HepG2 (cell line): ENCODE results near the gene DOC2A. TPM values are rescaled to one million over a fixed set of nuclear protein-coding genes. Genes with fewer than 3 reads are reported as not detected.

ENCODE experiments used
- ATAC-seq: fragments of 200-7000 bp; cut with Tn5 transposase; 3 replicates; pipeline ENCODE4 v1.9.1; 2020; ENCODE audit warnings: mild to moderate bottlenecking, moderate library complexity
- BruUV-seq: library from RNA; stranded (reverse); fragments of 400-500 nt; replicated peaks from 2 replicates; lab custom pipeline; 2021; lab: Mats Ljungman, UMichigan
- CTCF ChIA-PET: fragments of 300-600 bp; formaldehyde crosslinking; extraction: SDS; loops from one replicate; lab custom pipeline; 2021; ENCODE audit warnings: low total read pairs, inconsistent platforms, low intra/inter-chr PET ratio; lab: Yijun Ruan, JAX
- POLR2A ChIA-PET: fragments of 350-600 bp; sonication (Branson Sonifier 250); formaldehyde crosslinking; loops from one replicate; lab custom pipeline; 2020; ENCODE audit warnings: antibody characterized with exemption, inconsistent platforms; lab: Yijun Ruan, JAX
- DNase-seq: peaks from one replicate; pipeline ENCODE4 v3.0.0-alpha.2; 2015; ENCODE audit warnings: low spot score
- FAIRE-seq: peaks from 3 replicates; lab custom pipeline; 2011; peaks lifted over from hg19 to GRCh38; lab: Jason Lieb, UNC
- H2AFZ ChIP-seq: one replicate; pipeline ENCODE4 v1.6.1; 2011; ENCODE audit warnings: low read length, inconsistent platforms
- H3K27ac ChIP-seq: fragments of 300-600 bp; 3 replicates; pipeline ENCODE4 v1.8.0; 2011; ENCODE audit warnings: mixed run types, mild to moderate bottlenecking, mixed read lengths, low read length, inconsistent platforms; ENCODE audit not compliant: insufficient read depth; ENCODE audit errors: extremely low read length
- H3K27me3 ChIP-seq, 2 experiments: fragments of 200-600 bp in 1 of 2; 2 replicates in 1 of 2; 3 replicates in 1 of 2; pipeline versions ENCODE4 v1.6.0 to v1.8.0; 2011; ENCODE audit warnings: low read length in 2 of 2, mild to moderate bottlenecking in 2 of 2, moderate library complexity in 2 of 2, inconsistent platforms in 1 of 2; ENCODE audit not compliant: insufficient read depth in 2 of 2, control insufficient read depth in 1 of 2
- H3K36me3 ChIP-seq, 2 experiments: fragments of 200-600 bp in 1 of 2; replicated peaks in 1 of 2; 2 replicates in 1 of 2; 3 replicates in 1 of 2; pipeline versions ENCODE4 v1.5.1 to v1.8.0; 2011; ENCODE audit warnings: low read length in 2 of 2, inconsistent platforms in 1 of 2; ENCODE audit not compliant: insufficient read depth in 2 of 2, control insufficient read depth in 1 of 2
- H3K4me1 ChIP-seq: 2 replicates; pipeline ENCODE4 v1.5.1; 2012; ENCODE audit warnings: low read length, inconsistent platforms; ENCODE audit not compliant: insufficient read depth
- H3K4me2 ChIP-seq: 2 replicates; pipeline ENCODE4 v1.6.0; 2011; ENCODE audit warnings: low read depth, low read length, inconsistent platforms
- H3K4me3 ChIP-seq, 3 experiments: fragments of 200-600 bp in 1 of 3; sonication (generic), shearing (Covaris generic) in 1 of 3; replicated peaks in 1 of 3; 2 replicates each; pipeline ENCODE4 v1.5.1; 2011 to 2016; ENCODE audit warnings: low read length in 3 of 3, inconsistent platforms in 2 of 3, low read depth in 2 of 3, mild to moderate bottlenecking in 2 of 3, control low read depth in 1 of 3, mixed read lengths in 1 of 3; ENCODE audit not compliant: insufficient read depth in 1 of 3
- H3K79me2 ChIP-seq: one replicate; pipeline ENCODE4 v1.6.1; 2011; ENCODE audit warnings: low read length, inconsistent platforms; ENCODE audit not compliant: insufficient read depth
- H3K9ac ChIP-seq: 2 replicates; pipeline ENCODE4 v1.6.0; 2011; ENCODE audit warnings: mild to moderate bottlenecking, low read depth, low read length, inconsistent platforms; ENCODE audit not compliant: insufficient read depth
- H3K9me3 ChIP-seq: 2 replicates; pipeline ENCODE4 v1.5.1; 2012; ENCODE audit warnings: mild to moderate bottlenecking, low read length
- H4K20me1 ChIP-seq: 2 replicates; pipeline ENCODE4 v1.6.0; 2011; ENCODE audit warnings: inconsistent platforms, mild to moderate bottlenecking, low read length, moderate library complexity; ENCODE audit not compliant: insufficient read depth
- AGO1 ChIP-seq: fragments of 200-400 bp; formaldehyde crosslinking; IDR thresholded peaks from 2 replicates; pipeline ENCODE4 v1.6.1; 2017; ENCODE audit warnings: mild to moderate bottlenecking, low read depth, low read length, moderate library complexity; ENCODE audit not compliant: poor library complexity, severe bottlenecking
- AGO2 ChIP-seq: fragments of 200-400 bp; formaldehyde crosslinking; optimal IDR thresholded peaks from 2 replicates; pipeline ENCODE3; 2017; ENCODE audit warnings: mild to moderate bottlenecking, low read depth, low read length, moderate library complexity
- HNF1A ChIP-seq, 2 experiments: sonication (generic) in 1 of 2; formaldehyde crosslinking in 1 of 2; IDR thresholded peaks; 2 replicates each; pipeline versions ENCODE4 v1.4.0 to v1.6.1; 2016 to 2020; ENCODE audit warnings: borderline replicate concordance in 1 of 2, low read depth in 1 of 2, mild to moderate bottlenecking in 1 of 2, missing genetic modification reagents in 1 of 2
- HNRNPL ChIP-seq: fragments of 200-400 bp; formaldehyde crosslinking; IDR thresholded peaks from 2 replicates; pipeline ENCODE4 v1.6.1; 2017; ENCODE audit warnings: mild to moderate bottlenecking, low read depth, low read length
- HNRNPLL ChIP-seq: fragments of 200-400 bp; formaldehyde crosslinking; IDR thresholded peaks from 2 replicates; pipeline ENCODE4 v1.6.1; 2017; ENCODE audit warnings: mild to moderate bottlenecking, low read depth, low read length; ENCODE audit not compliant: poor library complexity, severe bottlenecking
- IKZF1 ChIP-seq: fragments of 450-650 bp; IDR thresholded peaks from 2 replicates; pipeline ENCODE4 v1.7.1; 2016
- MED13 ChIP-seq: sonication (generic); formaldehyde crosslinking; IDR thresholded peaks from 2 replicates; pipeline ENCODE4 v1.5.0; 2020; ENCODE audit warnings: missing genetic modification reagents
- PCBP1 ChIP-seq: fragments of 200-400 bp; formaldehyde crosslinking; IDR thresholded peaks from 2 replicates; pipeline ENCODE4 v1.6.1; 2017; ENCODE audit warnings: mild to moderate bottlenecking, low read depth, low read length, borderline replicate concordance
- PTBP1 ChIP-seq: fragments of 200-400 bp; formaldehyde crosslinking; IDR thresholded peaks from 2 replicates; pipeline ENCODE4 v1.6.1; 2018; ENCODE audit warnings: low read length, low read depth; ENCODE audit not compliant: poor library complexity, severe bottlenecking
- RBFOX2 ChIP-seq: fragments of 200-400 bp; formaldehyde crosslinking; IDR thresholded peaks from 2 replicates; pipeline ENCODE4 v1.6.1; 2017; ENCODE audit warnings: low read depth, mild to moderate bottlenecking, low read length
- TBX2 ChIP-seq: sonication (generic); formaldehyde crosslinking; IDR thresholded peaks from 2 replicates; pipeline ENCODE4 v1.5.0; 2020; ENCODE audit warnings: missing genetic modification reagents, mild to moderate bottlenecking, borderline replicate concordance
- XRCC5 ChIP-seq: fragments of 200-400 bp; formaldehyde crosslinking; optimal IDR thresholded peaks from 2 replicates; pipeline ENCODE3; 2017; ENCODE audit warnings: mild to moderate bottlenecking, low read length
- ZFP91 ChIP-seq: sonication (generic); formaldehyde crosslinking; IDR thresholded peaks from 2 replicates; pipeline ENCODE4 v1.9.0; 2022; ENCODE audit warnings: missing genetic modification reagents, mild to moderate bottlenecking, borderline replicate concordance
- ZMAT3 ChIP-seq: sonication (generic); formaldehyde crosslinking; conservative IDR thresholded peaks from 2 replicates; pipeline ENCODE4 v1.7.0; 2021; ENCODE audit warnings: missing genetic modification reagents
- ZNF703 ChIP-seq: sonication (generic); formaldehyde crosslinking; IDR thresholded peaks from 2 replicates; pipeline ENCODE4 v1.5.1; 2020; ENCODE audit warnings: missing genetic modification reagents, mild to moderate bottlenecking, moderate library complexity, borderline replicate concordance
- ZNF713 ChIP-seq: sonication (generic); formaldehyde crosslinking; IDR thresholded peaks from 2 replicates; pipeline ENCODE4 v1.4.0; 2020; ENCODE audit warnings: mild to moderate bottlenecking, missing genetic modification reagents
- ZNF790 ChIP-seq: sonication (generic); formaldehyde crosslinking; IDR thresholded peaks from 2 replicates; pipeline ENCODE4 v1.8.0; 2022; ENCODE audit warnings: missing genetic modification reagents, mild to moderate bottlenecking, borderline replicate concordance
- whole genome bisulfite sequencing: methylation state at CpG from one replicate; pipeline ENCODE4 v1.1.6; 2017; ENCODE audit warnings: low lambda C conversion rate; 5-methylcytosine and 5-hydroxymethylcytosine counted together
- in situ Hi-C: cut with HindIII; loops from 2 replicates; pipeline ENCODE4 v1.10.0; 2017; ENCODE audit warnings: low pct_unique_long_range_greater_than_20kb; ENCODE audit not compliant: extremely low pct_ligation_motif_present
- intact Hi-C: fragments of 100-400 bp; cut with micrococcal nuclease; formaldehyde crosslinking; loops from one replicate; pipeline ENCODE4 v1.10.0; 2022; ENCODE audit not compliant: unreplicated experiment
- polyA plus RNA-seq, 8 experiments: library from polyadenylated mRNA; depleted of rRNA in 3 of 8; stranded (reverse) in 7 of 8; unstranded in 1 of 8; fragments of >200 nt; fragmentation: Illumina TruSeq in 4 of 8; extraction: Trizol in 4 of 8; gene quantifications; 2 replicates each; pipeline versions ENCODE4 v1.2.1 to v1.2.3, GENCODE V29; 2011 to 2016; ENCODE audit warnings: low read depth in 4 of 8, missing spikeins in 1 of 8, mixed read lengths in 1 of 8; ENCODE audit not compliant: insufficient read depth in 1 of 8
- total RNA-seq, 5 experiments: library from RNA; depleted of rRNA; stranded (reverse); fragments of >200 nt; fragmentation: Illumina TruSeq; extraction: Trizol; gene quantifications; 2 replicates each; pipeline ENCODE4 v1.2.3, GENCODE V29; 2016; ENCODE audit warnings: low read depth in 1 of 5

The DOC2A gene
- total and polyA plus RNA-seq, 2 of the 13 experiments (the other 11 are each of a cell fraction or from before 2014, with no cell fraction given), result 0.15 to 0.55 TPM

GRCh38 chr16:30004811-30005242 is 6.0 kb downstream of the DOC2A start (continued):
- TF ChIP-seq RBFOX2 (0 out of 2 replicates have a peak, but pooled peaks have one; percentile 35), XRCC5 (no peak), PCBP1 (no peak; the same call in 1 of the 2 replicates), AGO1 (no peak), ZNF703 (CRISPR knock-in tag) (no peak), IKZF1 (no peak)
- TF ChIP-seq, all 625 proteins: peak for 3

- ATAC-seq (no peak), DNase-seq (no peak), FAIRE-seq (no peak)
- Histone ChIP-seq H3K4me3 (no peak overlapping the region), H3K4me1 (peaks cover 6% of the 10 kb centered on the region), H3K79me2 (no peaks in the 10 kb centered on the region), H3K9ac (no peak overlapping the region), H2AFZ (no peak overlapping the region), H3K27me3 (peaks cover 0 to 6% of the 10 kb centered on the region in 2 experiments; a peak in 1 of 5 replicates), H4K20me1 (no peaks in the 10 kb centered on the region), H3K36me3 (peaks cover 0 to 3% of the 10 kb centered on the region in 2 experiments; a peak in 1 of 5 replicates), H3K4me2 (no peak overlapping the region), H3K27ac (no peak overlapping the region), H3K9me3 (no peaks in the 10 kb centered on the region)
- intact Hi-C loops, result no loop called here
- WGBS, result 93% methylated on average over 14 of the region's 19 CpGs
- in situ Hi-C loops, result loop anchor here (10.0 kb wide), 1 partner anchor 140 kb away; the partner anchor contains the start of gene CDIPT
- CTCF ChIA-PET, result no interaction called here
- no TSS peak for BruUV-seq
- POLR2A ChIA-PET, result interaction anchor here (1.2 to 2.1 kb wide), 2 partner anchors 31 to 79 kb away, joined by 3 to 8 read pairs; partner anchors contain the start of gene TAOK2
- TF ChIP-seq HNRNPLL (no peak), RBFOX2 (peak; percentile 50; the same call in 1 of the 2 replicates), AGO2 (peak; percentile 87), ZMAT3 (CRISPR knock-in tag) (no peak), PTBP1 (peak; percentile 12), AGO1 (no peak), TBX2 (CRISPR knock-in tag) (no peak), ZFP91 (0 out of 2 replicates have a peak, but pooled peaks have one; percentile 16), MED13 (CRISPR knock-in tag) (no peak), ZNF713 (CRISPR knock-in tag) (no peak), ZNF790 (CRISPR knock-in tag) (no peak), HNRNPL (0 out of 2 replicates have a peak, but pooled peaks have one; percentile 16), HNF1A (IDR thresholded peaks at IDR 0.05; ENCODE audit: low read depth) (no peak), HNF1A (CRISPR knock-in tag; IDR thresholded peaks at IDR 0.05; ENCODE audit: borderline replicate concordance) (no peak)
Measured at GRCh38 chr16:30004424-30004776, 6.4 kb downstream of the DOC2A start.
